Measurements from ENCODE around the gene NFS1.
"Not testable (repeated sequence)": the region's sequence is repeated elsewhere in the genome, so short reads cannot be mapped to it uniquely, and the experiment has no call there.

NFS1 gene

DNA sequence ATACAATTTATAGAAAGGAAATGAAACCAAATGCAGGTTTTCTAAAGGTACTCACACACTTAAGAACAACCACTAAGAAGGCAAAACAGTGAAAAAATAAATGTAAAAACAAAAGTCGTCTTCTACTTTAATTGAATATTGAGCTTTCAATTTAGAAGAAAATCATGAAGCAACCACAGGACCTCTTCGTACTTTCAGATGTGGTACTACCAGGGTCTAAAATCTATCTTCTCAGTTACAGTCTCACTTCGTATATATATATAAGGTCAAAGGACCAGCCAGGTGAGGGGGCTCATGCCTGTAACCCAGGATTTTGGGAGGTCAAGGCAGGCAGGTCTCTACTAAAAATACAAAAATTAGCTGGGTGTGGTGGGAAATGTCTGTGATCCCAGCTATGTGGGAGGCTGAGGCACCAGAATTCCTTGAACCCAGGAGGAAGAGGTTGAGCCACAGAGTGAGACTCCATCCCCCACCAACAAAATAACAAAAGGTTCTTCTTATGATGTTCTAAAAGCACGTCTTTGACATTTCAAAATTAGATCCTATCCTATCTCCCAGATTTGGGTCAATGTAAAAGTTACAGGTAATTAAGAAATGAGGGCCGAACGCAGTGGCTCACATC is 12.5 kb upstream of the NFS1 start:
- Histone ChIP-seq H3K4me3 (ENCODE audit: low read length) (no peak overlapping the region), H3K27me3 (ENCODE audit: control insufficient read depth, insufficient read depth, low read length) (no peaks in the 10 kb centered on the region), H3K4me1 (ENCODE audit: control insufficient read depth, insufficient read depth, low read length) (no peaks in the 10 kb centered on the region), H3K9ac (ENCODE audit: low read length) (no peak overlapping the region), H3K27ac (ENCODE audit: low read depth, low read length) (no peak overlapping the region), H3K36me3 (ENCODE audit: control insufficient read depth, insufficient read depth, low read length) (peaks cover 41% of the 10 kb centered on the region)

DNA sequence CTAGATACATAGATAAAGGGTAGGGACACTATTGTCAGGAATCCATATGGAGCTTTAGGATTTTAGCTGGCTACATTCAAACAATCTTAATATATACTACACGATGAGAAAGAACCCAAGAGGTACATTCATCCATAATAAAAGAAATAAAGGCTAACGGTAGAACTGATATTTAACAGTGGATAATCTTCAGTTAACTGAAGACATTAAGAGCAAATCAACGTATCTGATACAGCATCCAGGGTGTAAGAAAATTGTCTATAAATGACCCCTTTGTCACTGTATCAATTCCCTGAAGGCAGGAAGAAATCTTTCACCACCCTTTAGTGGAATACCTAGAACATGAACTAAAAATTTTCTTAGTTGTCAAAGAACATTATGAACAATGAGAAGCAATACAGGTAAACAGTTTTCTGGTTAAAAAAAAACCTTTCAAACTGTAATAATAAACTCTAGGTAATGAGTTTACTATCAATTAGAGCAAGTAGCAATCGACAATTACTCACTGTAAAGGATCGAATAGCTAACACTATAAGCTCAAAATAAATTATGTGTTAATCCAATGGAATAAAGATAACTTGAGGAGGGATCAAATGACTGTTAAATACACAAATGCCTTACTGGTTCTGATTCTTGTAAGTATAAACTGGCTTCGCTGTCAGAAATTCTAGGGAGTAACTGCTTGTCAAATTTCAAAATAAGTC is 11.9 kb upstream of the NFS1 start:
- Histone ChIP-seq H3K4me3 (ENCODE audit: low read length) (no peak overlapping the region), H3K27me3 (ENCODE audit: control insufficient read depth, insufficient read depth, low read length) (no peaks in the 10 kb centered on the region), H3K4me1 (ENCODE audit: control insufficient read depth, insufficient read depth, low read length) (no peaks in the 10 kb centered on the region), H3K27ac (ENCODE audit: low read depth, low read length) (no peak overlapping the region), H3K9ac (ENCODE audit: low read length) (no peak overlapping the region), H3K36me3 (ENCODE audit: control insufficient read depth, insufficient read depth, low read length) (peaks cover 41% of the 10 kb centered on the region)

- no peaks in the 10 kb centered on the region for H3K27me3 ChIP-seq (ENCODE audit: control insufficient read depth, insufficient read depth, low read length)
- no peak overlapping the region for H3K9ac ChIP-seq (ENCODE audit: low read length)
- peaks cover 40% of the 10 kb centered on the region for H3K36me3 ChIP-seq (ENCODE audit: control insufficient read depth, insufficient read depth, low read length)
- H3K4me1 ChIP-seq (ENCODE audit: control insufficient read depth, insufficient read depth, low read length): no peaks in the 10 kb centered on the region
- no peak overlapping the region for H3K27ac ChIP-seq (ENCODE audit: low read depth, low read length)
- no peak overlapping the region for H3K4me3 ChIP-seq (ENCODE audit: low read length)
These were observed 10.9 kb upstream of the NFS1 start for GRCh38 chr20:35710039-35710438.

GRCh38 chr20:35709259-35709658 is 10.1 kb upstream of the NFS1 start:
- H3K27me3 ChIP-seq (ENCODE audit: control insufficient read depth, insufficient read depth, low read length): no peaks in the 10 kb centered on the region
- H3K9ac ChIP-seq (ENCODE audit: low read length): no peak overlapping the region
- H3K4me3 ChIP-seq (ENCODE audit: low read length): no peak overlapping the region
- no peak overlapping the region for H3K27ac ChIP-seq (ENCODE audit: low read depth, low read length)
- H3K36me3 ChIP-seq (ENCODE audit: control insufficient read depth, insufficient read depth, low read length): peaks cover 39% of the 10 kb centered on the region
- no peaks in the 10 kb centered on the region for H3K4me1 ChIP-seq (ENCODE audit: control insufficient read depth, insufficient read depth, low read length)

GRCh38 chr20:35708502-35708901 is 9.3 kb upstream of the NFS1 start:
- Histone ChIP-seq H3K4me3 (ENCODE audit: low read length) (no peak overlapping the region), H3K36me3 (ENCODE audit: control insufficient read depth, insufficient read depth, low read length) (peaks cover 39% of the 10 kb centered on the region), H3K27ac (ENCODE audit: low read depth, low read length) (no peak overlapping the region), H3K4me1 (ENCODE audit: control insufficient read depth, insufficient read depth, low read length) (no peaks in the 10 kb centered on the region), H3K9ac (ENCODE audit: low read length) (no peak overlapping the region), H3K27me3 (ENCODE audit: control insufficient read depth, insufficient read depth, low read length) (no peaks in the 10 kb centered on the region)

DNA sequence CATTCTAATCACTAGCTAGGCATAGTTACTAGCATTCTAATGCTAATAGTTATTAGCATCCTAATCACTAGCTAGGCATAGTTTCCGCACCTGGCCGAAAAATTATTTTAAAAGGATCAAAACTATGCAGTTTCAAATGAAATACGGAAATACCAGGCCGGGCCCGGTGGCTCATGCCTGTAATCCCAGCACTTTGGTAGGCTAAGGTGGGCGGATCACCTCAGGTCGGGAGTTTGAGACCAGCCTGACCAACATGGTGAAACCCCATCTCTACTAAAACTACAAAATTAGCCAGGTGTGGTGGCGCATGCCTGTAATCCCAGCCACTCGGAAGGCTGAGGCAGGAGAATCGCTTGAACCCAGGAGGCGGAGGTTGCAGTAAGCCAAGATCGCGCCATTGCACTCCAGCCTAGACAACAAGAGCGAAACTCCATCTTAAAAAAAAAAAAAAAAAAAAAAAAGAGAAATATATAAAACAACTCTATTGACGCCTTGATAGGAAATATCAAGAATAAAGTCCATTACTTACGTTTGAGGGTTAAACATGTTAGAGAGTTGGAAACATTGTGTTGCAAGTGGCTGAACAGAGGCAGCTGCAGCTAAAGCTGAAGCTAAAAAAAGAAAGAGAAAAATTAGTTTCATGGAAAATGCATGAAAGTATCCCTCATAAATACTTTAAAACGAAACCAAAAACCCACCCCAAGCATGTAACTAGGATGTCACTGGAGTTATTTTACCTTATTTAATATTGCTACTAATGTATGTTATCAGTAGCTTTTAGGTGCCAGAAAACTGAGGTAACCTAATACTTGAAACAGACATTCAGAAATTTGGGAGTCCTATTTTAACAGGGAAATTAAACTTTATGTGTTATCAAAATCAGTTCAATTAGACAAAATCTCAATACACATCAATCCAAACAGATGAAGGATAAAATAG is 7.7 kb upstream of the NFS1 start:
- H3K36me3 ChIP-seq (ENCODE audit: control insufficient read depth, insufficient read depth, low read length): peaks cover 33% of the 10 kb centered on the region
- H3K4me3 ChIP-seq (ENCODE audit: low read length); H3K27ac ChIP-seq (ENCODE audit: low read depth, low read length): not testable (repeated sequence)

GRCh38 chr20:35705894-35706293 is 6.7 kb upstream of the NFS1 start:
- H3K4me3 ChIP-seq (ENCODE audit: low read length); H3K4me1 ChIP-seq (ENCODE audit: control insufficient read depth, insufficient read depth, low read length); H3K27me3 ChIP-seq (ENCODE audit: control insufficient read depth, insufficient read depth, low read length); H3K27ac ChIP-seq (ENCODE audit: low read depth, low read length); H3K9ac ChIP-seq (ENCODE audit: low read length): not testable (repeated sequence)
- H3K36me3 ChIP-seq (ENCODE audit: control insufficient read depth, insufficient read depth, low read length): peaks cover 32% of the 10 kb centered on the region

More for the DNA sequence above, 7.7 kb upstream of the NFS1 start:
- H3K9ac ChIP-seq (ENCODE audit: low read length); H3K4me1 ChIP-seq (ENCODE audit: control insufficient read depth, insufficient read depth, low read length); H3K27me3 ChIP-seq (ENCODE audit: control insufficient read depth, insufficient read depth, low read length): not testable (repeated sequence)

GRCh38 chr20:35704514-35705261 is 5.5 kb upstream of the NFS1 start:
- Histone ChIP-seq H3K36me3 (ENCODE audit: control insufficient read depth, insufficient read depth, low read length) (peaks cover 29% of the 10 kb centered on the region), H3K27ac (ENCODE audit: low read depth, low read length) (no peak overlapping the region), H3K4me1 (ENCODE audit: control insufficient read depth, insufficient read depth, low read length) (peaks cover 7% of the 10 kb centered on the region), H3K9ac (ENCODE audit: low read length) (no peak overlapping the region), H3K27me3 (ENCODE audit: control insufficient read depth, insufficient read depth, low read length) (no peaks in the 10 kb centered on the region), H3K4me3 (ENCODE audit: low read length) (no peak overlapping the region)

GRCh38 chr20:35702824-35703695 is 3.9 kb upstream of the NFS1 start:
- Histone ChIP-seq H3K4me1 (ENCODE audit: control insufficient read depth, insufficient read depth, low read length) (peaks cover 11% of the 10 kb centered on the region), H3K4me3 (ENCODE audit: low read length) (no peak overlapping the region), H3K36me3 (ENCODE audit: control insufficient read depth, insufficient read depth, low read length) (peaks cover 25% of the 10 kb centered on the region), H3K9ac (ENCODE audit: low read length) (no peak overlapping the region), H3K27me3 (ENCODE audit: control insufficient read depth, insufficient read depth, low read length) (no peaks in the 10 kb centered on the region), H3K27ac (ENCODE audit: low read depth, low read length) (no peak overlapping the region)

DNA sequence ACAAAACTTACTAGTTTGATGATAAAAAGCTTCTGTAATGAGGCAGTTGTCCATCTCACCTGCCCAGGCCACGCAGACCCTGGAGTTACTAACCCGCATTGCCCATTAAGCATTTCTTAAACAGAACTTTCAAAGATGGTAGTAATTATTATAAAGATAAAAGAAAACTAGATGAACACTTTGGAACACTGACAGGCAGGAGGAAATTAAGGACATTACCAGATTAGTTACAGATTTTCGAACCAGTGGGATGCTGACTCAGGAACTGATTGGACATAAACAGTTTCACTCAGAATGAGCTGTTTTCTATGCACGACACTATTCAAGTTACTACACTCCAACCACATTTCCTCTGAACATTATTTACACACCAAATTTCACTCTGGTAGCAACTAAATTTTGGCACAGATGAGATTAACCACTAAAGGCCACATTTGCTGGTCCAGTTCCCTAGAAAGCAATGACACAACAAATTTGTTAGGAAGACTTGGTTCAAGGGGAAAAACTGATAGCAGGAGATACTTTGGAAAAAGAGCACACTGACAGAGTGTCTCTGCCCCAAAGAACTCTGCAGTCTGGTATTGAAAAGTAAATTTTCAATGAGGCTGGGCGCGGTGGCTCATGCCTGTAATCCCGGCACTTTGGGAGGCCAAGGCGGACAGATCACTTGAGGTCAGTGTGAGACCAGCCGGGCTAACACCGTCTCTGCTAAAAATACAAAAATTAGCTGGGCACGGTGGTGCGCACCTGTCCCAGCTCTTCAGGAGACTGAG is 3.1 kb upstream of the NFS1 start:
- H3K36me3 ChIP-seq (ENCODE audit: control insufficient read depth, insufficient read depth, low read length): peaks cover 24% of the 10 kb centered on the region
- no peak overlapping the region for H3K27ac ChIP-seq (ENCODE audit: low read depth, low read length)
- peaks cover 11% of the 10 kb centered on the region for H3K4me1 ChIP-seq (ENCODE audit: control insufficient read depth, insufficient read depth, low read length)
- H3K27me3 ChIP-seq (ENCODE audit: control insufficient read depth, insufficient read depth, low read length): no peaks in the 10 kb centered on the region
- no peak overlapping the region for H3K9ac ChIP-seq (ENCODE audit: low read length)
- H3K4me3 ChIP-seq (ENCODE audit: low read length): no peak overlapping the region

DNA sequence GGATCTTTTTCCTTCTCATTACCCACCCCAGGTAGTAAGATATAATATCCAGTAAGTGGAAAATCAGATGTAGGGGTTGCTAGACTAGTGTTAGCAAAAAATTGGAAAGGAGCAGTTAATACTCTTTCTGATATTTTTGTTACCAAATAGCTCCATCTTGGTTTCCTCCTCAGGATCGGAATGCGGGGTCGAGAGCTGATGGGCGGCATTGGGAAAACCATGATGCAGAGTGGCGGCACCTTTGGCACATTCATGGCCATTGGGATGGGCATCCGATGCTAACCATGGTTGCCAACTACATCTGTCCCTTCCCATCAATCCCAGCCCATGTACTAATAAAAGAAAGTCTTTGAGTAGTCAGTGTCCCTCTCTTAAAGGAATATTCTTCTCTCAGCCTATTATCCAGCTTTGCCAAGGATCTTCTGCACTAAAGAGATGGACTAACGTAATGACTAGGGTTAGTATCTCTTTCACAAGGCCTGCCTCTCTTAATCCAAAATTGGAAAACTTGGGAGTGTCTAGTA is 1.5 kb upstream of the NFS1 start:
- no peak overlapping the region for H3K4me3 ChIP-seq (ENCODE audit: low read length)
- H3K9ac ChIP-seq (ENCODE audit: low read length): no peak overlapping the region
- peaks cover 11% of the 10 kb centered on the region for H3K4me1 ChIP-seq (ENCODE audit: control insufficient read depth, insufficient read depth, low read length)
- peaks cover 11% of the 10 kb centered on the region for H3K36me3 ChIP-seq (ENCODE audit: control insufficient read depth, insufficient read depth, low read length)
- H3K27ac ChIP-seq (ENCODE audit: low read depth, low read length): no peak overlapping the region
- no peaks in the 10 kb centered on the region for H3K27me3 ChIP-seq (ENCODE audit: control insufficient read depth, insufficient read depth, low read length)

Measured in rectal smooth muscle tissue (tissue), 1 donor.